Vagina (tissue), 2 donors: ENCODE measurements around the gene CISD2. TPM values are rescaled to one million over a fixed set of nuclear protein-coding genes. Genes with fewer than 3 reads are reported as not detected.
"Not testable (repeated sequence)": the region's sequence is repeated elsewhere in the genome, so short reads cannot be mapped to it uniquely, and the experiment has no call there.

Experiments
- DNase-seq, 2 donors: peaks; one replicate each; pipeline ENCODE4 v3.0.0-alpha.2; 2017; ENCODE audit errors: extremely low spot score in 2 of 2
- H3K27ac ChIP-seq: fragments of 200-600 bp; sonication (generic); one replicate; pipeline ENCODE4 v1.5.1; 2019
- H3K27me3 ChIP-seq: fragments of 200-600 bp; sonication (generic); one replicate; pipeline ENCODE4 v1.5.1; 2019
- H3K36me3 ChIP-seq, 2 donors: fragments of 200-600 bp; sonication (generic); one replicate each; pipeline ENCODE4 v1.5.1; 2017 to 2019
- H3K4me1 ChIP-seq: fragments of 200-600 bp; sonication (generic); one replicate; pipeline ENCODE4 v1.5.1; 2019
- H3K4me3 ChIP-seq, 2 donors: fragments of 200-600 bp; sonication (generic); 1 replicate in 1 of 2; 2 replicates in 1 of 2; pipeline ENCODE4 v1.5.1; 2016 to 2019
- H3K9me3 ChIP-seq: fragments of 200-600 bp; sonication (generic); one replicate; pipeline ENCODE4 v1.5.1; 2019
- POLR2A ChIP-seq, 2 donors: fragments of 450-650 bp; IDR thresholded peaks; one replicate each; pipeline ENCODE4 v1.6.1; 2017; ENCODE audit warnings: antibody characterized with exemption in 2 of 2, mild to moderate bottlenecking in 2 of 2, moderate library complexity in 2 of 2
- POLR2AphosphoS5 ChIP-seq, 2 donors: sonication (generic); formaldehyde crosslinking; IDR thresholded peaks; one replicate each; pipeline ENCODE4 v1.9.0; 2017; ENCODE audit warnings: antibody characterized with exemption in 2 of 2, mild to moderate bottlenecking in 2 of 2, low read depth in 1 of 2; ENCODE audit not compliant: insufficient read depth in 1 of 2
- intact Hi-C: fragments of 100-400 bp; cut with DNase I; formaldehyde crosslinking; loops from one replicate; pipeline ENCODE4 v1.15.1; 2023
- total RNA-seq: library from RNA; depleted of rRNA; stranded (reverse); fragments of >200 nt; gene quantifications from one replicate; pipeline ENCODE4 v1.2.3, GENCODE V29; 2016
- TF ChIP-seq, protein P1 (sequence below), 3 experiments: fragments of 450-650 bp in 2 of 3; fragments of 200-600 bp in 1 of 3; sonication (generic) in 1 of 3; IDR thresholded peaks; one replicate each; pipeline ENCODE4 v1.5.1; 2017 to 2019; ENCODE audit warnings: antibody characterized with exemption in 3 of 3, mild to moderate bottlenecking in 2 of 3, moderate library complexity in 2 of 3

The CISD2 gene
- total RNA-seq, 1 donor from 2014 or later, result 11.3 TPM

DNA sequence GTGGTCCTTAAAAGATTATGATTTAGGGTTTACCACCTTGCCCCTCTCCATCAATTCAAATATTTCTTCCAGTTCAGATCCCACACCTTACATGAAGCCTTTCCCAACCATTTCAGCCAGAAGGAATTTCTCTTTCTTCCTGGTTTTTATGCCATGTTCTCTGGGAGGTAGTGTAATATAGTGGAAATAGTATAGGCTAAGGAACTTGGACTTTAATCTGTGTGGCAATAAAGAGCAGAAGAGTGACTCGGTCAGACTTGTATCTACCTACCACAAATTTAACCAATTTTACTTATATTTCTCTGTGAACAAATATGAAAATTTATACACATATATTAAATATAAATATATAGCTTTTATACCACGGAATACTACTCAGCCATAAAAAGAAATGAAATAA lies 18.4 kb upstream of the CISD2 start:
- Histone ChIP-seq H3K36me3 (no peaks in the 10 kb centered on the region), H3K27ac (no peak overlapping the region), H3K9me3 (no peaks in the 10 kb centered on the region), H3K27me3 (no peaks in the 10 kb centered on the region), H3K4me1 (no peaks in the 10 kb centered on the region), H3K4me3 (no peak overlapping the region)
- no peak for TF ChIP-seq POLR2A (IDR thresholded peaks at IDR 0.05)
- TF ChIP-seq, protein P1, sequence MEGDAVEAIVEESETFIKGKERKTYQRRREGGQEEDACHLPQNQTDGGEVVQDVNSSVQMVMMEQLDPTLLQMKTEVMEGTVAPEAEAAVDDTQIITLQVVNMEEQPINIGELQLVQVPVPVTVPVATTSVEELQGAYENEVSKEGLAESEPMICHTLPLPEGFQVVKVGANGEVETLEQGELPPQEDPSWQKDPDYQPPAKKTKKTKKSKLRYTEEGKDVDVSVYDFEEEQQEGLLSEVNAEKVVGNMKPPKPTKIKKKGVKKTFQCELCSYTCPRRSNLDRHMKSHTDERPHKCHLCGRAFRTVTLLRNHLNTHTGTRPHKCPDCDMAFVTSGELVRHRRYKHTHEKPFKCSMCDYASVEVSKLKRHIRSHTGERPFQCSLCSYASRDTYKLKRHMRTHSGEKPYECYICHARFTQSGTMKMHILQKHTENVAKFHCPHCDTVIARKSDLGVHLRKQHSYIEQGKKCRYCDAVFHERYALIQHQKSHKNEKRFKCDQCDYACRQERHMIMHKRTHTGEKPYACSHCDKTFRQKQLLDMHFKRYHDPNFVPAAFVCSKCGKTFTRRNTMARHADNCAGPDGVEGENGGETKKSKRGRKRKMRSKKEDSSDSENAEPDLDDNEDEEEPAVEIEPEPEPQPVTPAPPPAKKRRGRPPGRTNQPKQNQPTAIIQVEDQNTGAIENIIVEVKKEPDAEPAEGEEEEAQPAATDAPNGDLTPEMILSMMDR (IDR thresholded peaks at IDR 0.05), result no peak
- no peak for TF ChIP-seq POLR2AphosphoS5 (IDR thresholded peaks at IDR 0.05; ENCODE audit: insufficient read depth in 1 of 2, low read depth in 1 of 2)
- no peak for DNase-seq
- intact Hi-C loops, result no loop called here

DNA sequence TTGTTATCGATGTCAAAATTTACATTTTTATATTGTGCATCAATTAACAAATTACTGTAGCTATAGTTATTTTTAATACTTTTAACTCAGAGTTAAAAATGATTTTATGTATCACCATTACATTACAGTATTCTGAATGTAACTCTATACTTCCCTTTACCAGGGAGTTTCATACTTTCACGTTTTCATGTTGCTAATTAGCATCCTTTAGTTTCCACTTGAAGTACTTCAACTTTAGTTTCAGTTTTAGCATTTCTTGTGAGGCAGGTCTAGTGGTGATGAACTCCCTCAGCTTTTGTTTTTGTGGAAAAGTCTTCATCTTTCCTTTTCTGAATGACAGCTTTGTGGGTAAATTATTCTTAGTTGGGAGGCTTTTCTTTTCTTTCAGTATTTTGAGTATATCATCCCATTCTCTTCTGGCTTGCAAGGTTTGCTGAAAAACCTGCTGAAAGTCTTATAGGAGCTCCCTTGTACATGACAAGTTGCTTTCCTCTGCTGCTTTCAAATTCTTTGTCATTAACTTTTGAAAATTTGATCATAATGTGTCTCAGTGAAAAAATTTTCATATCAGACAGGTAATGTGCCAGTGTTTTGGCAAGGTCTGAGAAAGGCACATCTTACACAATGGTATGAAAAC lies 9.8 kb upstream of the CISD2 start:
- intact Hi-C loops, result no loop called here
- no peak for DNase-seq
- H3K4me1 ChIP-seq, result no peaks in the 10 kb centered on the region
- no peaks in the 10 kb centered on the region for H3K27me3 ChIP-seq
- H3K9me3 ChIP-seq, result peaks cover 7% of the 10 kb centered on the region
- TF ChIP-seq POLR2AphosphoS5 (IDR thresholded peaks at IDR 0.05; ENCODE audit: insufficient read depth in 1 of 2, low read depth in 1 of 2), result no peak
- TF ChIP-seq, protein P1 (IDR thresholded peaks at IDR 0.05), result no peak
- no peak for TF ChIP-seq POLR2A (IDR thresholded peaks at IDR 0.05)
- H3K4me3 ChIP-seq, result no peak overlapping the region
- H3K27ac ChIP-seq, result no peak overlapping the region
- H3K36me3 ChIP-seq, result no peaks in the 10 kb centered on the region

DNA sequence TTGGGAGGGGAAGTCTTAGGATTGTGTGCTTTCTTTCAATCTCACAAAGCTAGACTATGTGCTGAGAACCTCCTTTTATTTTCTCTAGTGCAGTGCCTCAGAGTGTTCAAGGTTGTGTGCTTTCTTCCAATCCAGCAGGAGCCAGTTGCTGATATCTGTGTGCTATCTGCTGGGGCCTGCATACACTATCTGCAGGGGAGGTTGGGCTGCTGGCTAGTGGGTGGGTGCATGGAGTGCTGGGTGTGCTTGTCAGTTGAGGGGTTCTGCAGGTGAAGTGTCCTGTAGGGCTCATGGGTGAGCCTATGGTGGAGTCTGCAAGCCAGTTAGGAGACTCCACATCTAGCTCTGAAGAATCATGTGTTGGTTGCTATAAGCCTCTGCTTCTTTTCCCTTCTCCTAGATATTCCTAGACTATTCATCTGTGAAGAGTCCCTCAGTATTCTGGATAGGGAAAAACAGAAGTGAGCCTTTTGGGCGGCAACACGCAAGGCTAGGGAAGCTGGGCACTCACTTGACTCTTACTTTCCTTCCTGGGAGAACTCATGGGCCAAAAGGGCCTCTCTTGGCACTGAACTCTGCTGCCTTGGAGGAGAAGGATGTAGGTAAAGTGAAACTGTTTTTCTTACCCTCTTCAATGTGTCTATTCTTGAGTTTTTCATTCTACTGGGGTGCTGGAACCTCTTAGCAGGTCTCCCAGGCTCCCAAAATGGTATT lies 8.0 kb upstream of the CISD2 start:
- no peak overlapping the region for H3K27ac ChIP-seq
- no peak overlapping the region for H3K4me3 ChIP-seq
- H3K36me3 ChIP-seq, result no peaks in the 10 kb centered on the region
- no peaks in the 10 kb centered on the region for H3K4me1 ChIP-seq
- no peak for TF ChIP-seq POLR2A (IDR thresholded peaks at IDR 0.05)
- TF ChIP-seq, protein P1 (IDR thresholded peaks at IDR 0.05), result no peak
- TF ChIP-seq POLR2AphosphoS5 (IDR thresholded peaks at IDR 0.05; ENCODE audit: insufficient read depth in 1 of 2, low read depth in 1 of 2), result no peak
- no peak for DNase-seq
- H3K9me3 ChIP-seq, result peaks cover 7% of the 10 kb centered on the region
- intact Hi-C loops, result no loop called here
- H3K27me3 ChIP-seq, result no peaks in the 10 kb centered on the region

DNA sequence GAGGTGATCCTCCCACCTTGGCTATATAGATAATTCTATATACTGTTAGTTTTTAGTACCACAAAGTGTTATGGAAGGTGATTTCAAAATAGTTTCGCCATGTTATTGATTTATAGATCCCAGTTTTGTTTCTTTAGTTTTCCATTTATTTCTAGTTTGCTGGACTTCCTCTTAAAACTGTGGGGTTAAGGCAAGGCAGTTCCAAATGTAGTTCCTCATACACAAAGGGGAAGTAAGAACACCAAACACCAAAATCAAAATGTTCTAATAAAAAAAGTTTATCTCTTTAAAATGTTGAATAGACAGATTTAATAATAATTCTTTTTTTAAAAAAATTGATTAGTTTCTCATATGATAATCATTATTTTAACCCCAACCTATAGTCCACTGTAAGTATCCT lies 6.8 kb upstream of the CISD2 start:
- Histone ChIP-seq H3K9me3 (peaks cover 7% of the 10 kb centered on the region), H3K4me3 (no peak overlapping the region), H3K27ac (no peak overlapping the region), H3K4me1 (no peaks in the 10 kb centered on the region), H3K27me3 (no peaks in the 10 kb centered on the region), H3K36me3 (no peaks in the 10 kb centered on the region)
- intact Hi-C loops, result no loop called here
- DNase-seq, result no peak
- TF ChIP-seq POLR2A (IDR thresholded peaks at IDR 0.05) (no peak), POLR2AphosphoS5 (IDR thresholded peaks at IDR 0.05; ENCODE audit: insufficient read depth in 1 of 2, low read depth in 1 of 2) (no peak)
- TF ChIP-seq, protein P1 (IDR thresholded peaks at IDR 0.05), result no peak

DNA sequence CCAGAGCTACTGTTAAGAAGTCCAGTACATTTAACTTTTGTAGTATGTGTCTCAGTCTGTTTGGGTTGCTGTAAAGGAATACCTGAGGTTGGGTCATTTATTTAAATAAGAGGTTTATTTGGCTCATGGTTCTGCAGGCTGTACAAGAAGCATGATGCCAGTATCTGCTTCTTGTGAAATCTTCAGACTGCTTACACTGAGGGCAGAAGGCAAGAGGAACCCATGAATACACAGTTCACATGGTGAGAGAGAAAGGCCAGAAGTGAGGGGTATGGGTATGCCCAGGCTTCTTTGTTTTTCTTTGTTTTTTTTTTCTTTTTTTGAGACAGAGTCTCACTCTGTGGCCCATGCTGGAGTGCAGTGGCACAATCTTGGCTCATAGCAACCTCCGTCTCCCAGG lies 6.0 kb upstream of the CISD2 start:
- Histone ChIP-seq H3K27me3 (no peaks in the 10 kb centered on the region), H3K9me3 (peaks cover 7% of the 10 kb centered on the region), H3K36me3 (no peaks in the 10 kb centered on the region), H3K4me3 (no peak overlapping the region), H3K27ac (no peak overlapping the region), H3K4me1 (peaks cover 2% of the 10 kb centered on the region)
- no peak for TF ChIP-seq POLR2A (IDR thresholded peaks at IDR 0.05)
- TF ChIP-seq POLR2AphosphoS5 (IDR thresholded peaks at IDR 0.05; ENCODE audit: insufficient read depth in 1 of 2, low read depth in 1 of 2), result no peak
- TF ChIP-seq, protein P1 (IDR thresholded peaks at IDR 0.05), result no peak
- DNase-seq, result no peak
- intact Hi-C loops, result no loop called here

DNA sequence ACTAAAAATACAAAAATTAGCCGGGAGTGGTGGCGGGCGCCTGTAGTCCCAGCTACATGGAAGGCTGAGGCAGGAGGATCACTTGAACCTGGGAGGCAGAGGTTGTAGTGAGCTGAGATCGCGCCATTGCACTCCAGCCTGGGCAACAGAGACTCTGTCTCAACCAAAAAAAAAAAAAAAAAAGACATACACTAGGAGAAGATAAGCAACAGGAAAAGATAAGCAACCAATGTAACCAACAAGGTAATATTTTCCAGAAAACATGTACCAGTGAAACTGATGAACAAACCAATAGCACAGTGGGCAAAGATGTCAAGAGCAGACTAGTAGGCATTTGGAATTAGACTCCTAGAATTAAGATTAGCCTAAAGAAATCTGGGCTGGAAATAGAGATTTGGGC lies 3.5 kb upstream of the CISD2 start:
- H3K4me3 ChIP-seq, H3K36me3 ChIP-seq, H3K27me3 ChIP-seq, H3K9me3 ChIP-seq, DNase-seq, H3K27ac ChIP-seq, intact Hi-C loops: not testable (repeated sequence)
- peaks cover 12% of the 10 kb centered on the region for H3K4me1 ChIP-seq
